ENCODE data around the gene AKR1B15.
"Not testable (repeated sequence)": the region's sequence is repeated elsewhere in the genome, so short reads cannot be mapped to it uniquely, and the experiment has no call there.

The AKR1B15 gene

GRCh38 chr7:134533288-134533771 lies 15.6 kb upstream of the AKR1B15 start:
- no peak for DNase-seq

DNA sequence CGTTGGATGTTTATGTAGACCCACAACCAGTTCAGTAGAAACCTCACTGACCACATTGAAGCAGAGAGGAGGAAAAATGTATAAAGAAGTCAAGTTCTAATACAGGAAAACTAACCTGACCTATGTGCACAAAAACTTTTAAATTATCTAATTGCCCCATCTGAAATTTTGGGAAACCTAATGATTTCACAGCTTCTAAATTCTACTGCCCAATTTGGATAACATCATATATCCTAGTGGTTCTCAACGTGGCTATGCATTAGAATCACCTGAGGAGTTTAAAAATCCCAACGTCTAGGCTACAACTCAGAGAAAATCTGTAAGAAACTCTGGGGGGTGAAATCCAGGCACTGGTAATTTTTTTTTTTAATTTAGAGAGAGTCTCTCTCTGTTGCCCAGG lies 14.3 kb upstream of the AKR1B15 start:
- no peak for DNase-seq

GRCh38 chr7:134535272-134535918 lies 13.5 kb upstream of the AKR1B15 start:
- no peak for DNase-seq

GRCh38 chr7:134535919-134536299 lies 13.0 kb upstream of the AKR1B15 start:
- no peak for DNase-seq

GRCh38 chr7:134536558-134536957 lies 12.4 kb upstream of the AKR1B15 start:
- DNase-seq = not testable (repeated sequence)

DNA sequence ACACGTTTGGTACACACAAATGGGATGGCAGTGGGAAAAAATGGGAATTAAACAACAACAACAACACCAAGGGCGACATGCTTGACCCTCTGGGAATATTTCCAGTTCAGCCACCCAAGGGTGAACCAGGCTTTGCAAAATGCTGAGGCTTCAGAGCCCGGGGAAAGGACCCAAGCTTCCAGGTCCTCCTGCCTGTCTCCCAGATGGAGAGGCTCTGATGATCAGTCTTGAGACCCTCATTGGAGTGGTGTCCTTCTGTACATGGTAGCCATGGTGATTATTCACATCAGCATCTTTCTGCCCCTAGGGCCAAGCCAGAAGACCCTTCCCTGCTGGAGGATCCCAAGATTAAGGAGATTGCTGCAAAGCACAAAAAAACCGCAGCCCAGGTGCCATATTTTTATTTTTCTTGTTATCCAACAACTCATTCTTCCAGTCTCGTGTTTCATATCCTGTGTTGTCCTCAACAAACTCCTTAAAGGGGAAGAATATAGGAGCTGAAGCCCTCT lies 11.6 kb upstream of the AKR1B15 start:
- not testable (repeated sequence) for DNase-seq

- no peak for DNase-seq
Observed at GRCh38 chr7:134539380-134540004, 9.4 kb upstream of the AKR1B15 start.

- not testable (repeated sequence) for DNase-seq
Observed at GRCh38 chr7:134541501-134542194, 7.3 kb upstream of the AKR1B15 start.

- no peak for DNase-seq
Observed at GRCh38 chr7:134542195-134542771, 6.6 kb upstream of the AKR1B15 start.

DNA sequence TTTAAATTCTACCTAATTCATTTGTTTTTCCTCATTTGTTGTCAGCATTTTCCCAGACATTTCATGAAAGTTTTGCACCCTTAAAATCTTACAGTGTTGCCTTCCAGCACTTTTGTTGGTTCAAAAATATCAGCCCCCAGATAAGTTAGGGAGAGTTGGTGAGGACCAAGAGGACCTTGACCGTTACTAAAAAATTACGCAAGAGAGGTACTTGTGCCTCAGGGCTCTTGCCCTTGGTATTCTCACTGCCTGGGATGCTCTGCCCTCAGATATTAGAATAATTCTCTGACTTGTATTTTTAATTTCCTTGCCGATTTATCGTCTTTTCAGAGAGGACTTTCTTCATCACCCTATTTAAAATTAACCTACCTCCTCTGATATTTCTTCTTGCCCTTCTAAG lies 3.5 kb upstream of the AKR1B15 start:
- DNase-seq = no peak

GRCh38 chr7:134545918-134546317 lies 3.0 kb upstream of the AKR1B15 start:
- DNase-seq = no peak

DNA sequence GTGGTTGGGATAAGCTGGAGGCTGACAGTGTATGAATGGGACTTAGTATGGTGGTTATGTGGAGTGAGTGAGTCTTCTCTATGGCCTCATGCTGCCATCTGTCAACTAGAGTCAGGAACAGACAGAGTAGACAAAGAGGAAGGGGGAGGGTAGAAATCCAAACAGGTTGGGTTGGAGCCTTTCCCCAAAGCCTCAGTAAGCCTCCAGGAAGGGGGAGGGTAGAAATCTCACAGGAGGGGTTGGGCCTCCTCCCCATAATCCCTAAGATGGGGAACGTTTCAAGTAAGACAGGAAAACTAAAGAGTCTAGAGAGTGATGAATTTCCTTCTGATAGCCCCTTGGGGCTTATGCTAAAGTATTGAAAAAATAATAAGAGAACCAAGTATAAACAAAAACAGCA lies 2.0 kb upstream of the AKR1B15 start:
- no peak for DNase-seq

- peak; percentile 36 for DNase-seq
Observed at GRCh38 chr7:134547397-134548054, 1.4 kb upstream of the AKR1B15 start.

GRCh38 chr7:134549366-134549765 lies 456 bp downstream of the AKR1B15 start:
- DNase-seq = no peak

- DNase-seq = no peak
Observed at GRCh38 chr7:134552105-134552504, 3.2 kb downstream of the AKR1B15 start.

GRCh38 chr7:134553976-134554375 lies 5.1 kb downstream of the AKR1B15 start:
- no peak for DNase-seq

DNA sequence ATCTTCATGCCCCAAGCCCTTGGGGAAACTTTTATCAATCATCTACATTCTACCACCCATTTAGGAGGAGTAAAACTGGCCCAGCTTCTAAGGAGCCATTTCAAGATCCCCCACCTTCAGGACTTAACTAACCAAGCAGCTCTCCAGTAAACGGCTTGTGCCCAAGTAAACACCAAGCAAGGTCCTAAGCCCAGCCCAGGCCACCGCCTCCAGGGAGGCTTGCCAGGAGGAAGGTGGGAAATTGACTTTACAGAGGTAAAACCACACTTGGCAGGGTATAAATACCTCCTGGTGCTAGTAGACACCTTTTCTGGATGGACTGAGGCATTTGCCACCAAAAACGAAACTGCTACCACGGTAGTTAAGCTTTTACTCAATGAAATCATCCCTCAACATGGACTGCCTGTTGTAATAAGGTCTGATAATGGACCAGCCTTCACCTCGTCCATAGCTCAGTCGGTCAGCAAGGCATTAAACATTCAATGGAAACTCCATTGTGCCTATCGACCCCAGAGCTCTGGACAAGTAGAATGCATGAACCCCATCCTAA lies 5.6 kb downstream of the AKR1B15 start:
- DNase-seq = no peak

GRCh38 chr7:134557391-134557790 lies 8.5 kb downstream of the AKR1B15 start:
- no peak for DNase-seq

GRCh38 chr7:134558370-134558769 lies 9.5 kb downstream of the AKR1B15 start:
- no peak for DNase-seq

DNA sequence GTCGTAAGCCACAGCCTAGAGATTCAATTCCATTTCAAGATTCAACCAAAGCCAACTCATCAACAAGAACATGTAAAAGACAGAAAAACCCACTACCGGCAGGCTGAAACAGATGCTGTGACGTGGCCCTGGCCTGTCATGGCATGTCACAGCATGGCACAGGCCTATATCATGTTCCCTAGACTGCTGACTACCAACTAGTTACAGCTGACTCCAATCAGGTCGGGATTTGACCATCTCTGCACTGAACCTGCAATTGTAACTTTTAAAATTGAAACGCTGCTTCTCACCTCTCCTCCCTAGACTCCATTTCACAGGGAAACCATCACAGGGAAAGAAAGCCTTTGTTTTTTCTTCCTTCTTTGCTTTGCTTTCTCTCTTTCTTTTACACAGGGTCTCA lies 12.7 kb downstream of the AKR1B15 start:
- not testable (repeated sequence) for DNase-seq

DNA sequence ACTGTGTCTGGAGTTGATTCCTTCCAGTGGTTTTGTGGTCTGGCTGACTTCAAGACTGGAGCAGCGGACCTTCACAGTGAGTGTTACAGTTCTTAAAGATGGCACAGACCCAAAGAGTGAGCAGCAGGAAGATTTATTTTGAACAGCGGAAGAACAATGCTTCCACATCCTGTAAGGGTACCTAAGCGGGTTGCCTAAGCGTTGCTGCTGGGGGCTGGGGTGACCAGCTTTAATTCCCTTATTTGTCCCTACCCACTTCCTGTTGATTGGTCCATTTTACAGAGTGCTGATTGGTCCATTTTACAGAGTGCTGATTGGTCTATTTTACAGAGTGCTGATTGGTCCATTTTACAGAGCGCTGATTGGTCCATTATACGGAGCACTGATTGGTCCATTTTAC lies 13.2 kb downstream of the AKR1B15 start:
- DNase-seq = no peak

DNA sequence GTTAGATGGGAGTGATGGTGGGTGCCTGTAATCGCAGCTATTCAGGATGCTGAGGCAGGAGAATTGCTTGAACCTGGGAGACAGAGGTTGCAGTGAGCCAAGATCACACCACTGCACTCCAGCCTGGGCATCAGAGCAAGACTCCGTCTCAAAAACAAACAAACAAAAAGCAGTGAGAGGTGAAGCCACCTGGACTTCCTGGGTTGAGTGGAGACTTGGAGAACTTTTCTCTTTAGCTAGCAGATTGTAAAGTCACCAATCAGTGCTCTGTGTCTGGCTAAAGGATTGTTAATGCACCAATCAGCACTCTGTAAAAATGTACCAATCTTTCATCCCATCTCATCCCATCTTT lies 14.5 kb downstream of the AKR1B15 start:
- DNase-seq = not testable (repeated sequence)

DNA sequence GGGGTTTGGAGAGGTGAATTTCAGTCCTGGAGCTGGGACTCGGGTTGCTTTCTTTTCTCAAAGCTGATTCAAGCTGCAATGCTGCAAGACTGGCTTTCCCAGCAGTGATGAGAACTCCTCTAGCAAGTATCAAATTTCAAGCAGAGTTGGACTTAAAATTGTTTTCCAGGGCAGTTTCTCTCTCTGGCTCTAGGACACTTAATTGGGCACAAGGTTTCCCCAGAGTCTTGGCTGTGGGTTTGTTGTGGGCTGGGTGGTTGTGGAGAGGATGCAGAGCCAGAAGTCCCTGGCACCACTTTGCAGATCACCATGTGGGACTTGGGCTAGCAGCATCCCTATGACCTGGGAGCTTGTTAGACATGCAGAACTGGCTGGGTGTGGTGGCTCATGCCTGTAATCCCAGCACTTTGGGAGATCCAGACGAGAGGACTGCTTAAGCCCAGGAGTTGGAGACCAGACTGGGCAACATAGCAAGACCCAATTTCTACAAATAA lies 16.8 kb downstream of the AKR1B15 start:
- no peak for DNase-seq
